Fibroblast of skin of abdomen (primary cell): ENCODE results near the gene CES2.
"Not testable (repeated sequence)": the region's sequence is repeated elsewhere in the genome, so short reads cannot be mapped to it uniquely, and the experiment has no call there.

ENCODE experiments used
- DNase-seq: peaks from one replicate; pipeline ENCODE4 v3.0.0-alpha.2; 2013

Gene CES2

GRCh38 chr16:66955363-66956153, 20.2 kb downstream of the CES2 start:
- not testable (repeated sequence) for DNase-seq

- DNase-seq = not testable (repeated sequence)
Measured at GRCh38 chr16:66956154-66956457, 20.8 kb downstream of the CES2 start.

- no peak for DNase-seq
Measured at GRCh38 chr16:66958857-66959703, 23.8 kb downstream of the CES2 start.

- DNase-seq = no peak
Measured at GRCh38 chr16:66959704-66960161, 24.4 kb downstream of the CES2 start.

GRCh38 chr16:66960270-66960669, 25.0 kb downstream of the CES2 start:
- DNase-seq = no peak

GRCh38 chr16:66961065-66961744, 25.9 kb downstream of the CES2 start, which contains the start of gene CES3:
TSS of gene CES3 (plus strand) at chr16:66961266. CDS start at chr16:66961308, 42 bp downstream.
- DNase-seq = peak; percentile 57

GRCh38 chr16:66961914-66962313, 26.6 kb downstream of the CES2 start:
- no peak for DNase-seq

GRCh38 chr16:66964049-66964448, 28.7 kb downstream of the CES2 start:
- no peak for DNase-seq

GRCh38 chr16:66968847-66969246, 33.5 kb downstream of the CES2 start:
- DNase-seq = no peak

GRCh38 chr16:66970775-66971720, 35.7 kb downstream of the CES2 start:
- DNase-seq = peak; percentile 40

GRCh38 chr16:66972983-66973382, 37.7 kb downstream of the CES2 start:
- no peak for DNase-seq

GRCh38 chr16:66973716-66974115, 38.4 kb downstream of the CES2 start:
- no peak for DNase-seq

GRCh38 chr16:66974156-66974931, 39.0 kb downstream of the CES2 start:
- DNase-seq = not testable (repeated sequence)

GRCh38 chr16:66974932-66975246, 39.6 kb downstream of the CES2 start:
- DNase-seq = not testable (repeated sequence)

- no peak for DNase-seq
Measured at GRCh38 chr16:66975302-66975893, 40.1 kb downstream of the CES2 start.

- no peak for DNase-seq
Measured at GRCh38 chr16:66976746-66977145, 41.4 kb downstream of the CES2 start.

GRCh38 chr16:66977341-66978113, 42.2 kb downstream of the CES2 start:
- DNase-seq = peak; percentile 74

- DNase-seq = no peak
Measured at GRCh38 chr16:66979011-66979717, 43.8 kb downstream of the CES2 start.

- no peak for DNase-seq
Measured at GRCh38 chr16:66983033-66983432, 47.7 kb downstream of the CES2 start.
